HepG2 (cell line): Measurements from ENCODE around the gene TTC28. TPM values are rescaled to one million over a fixed set of nuclear protein-coding genes. Genes with fewer than 3 reads are reported as not detected.
"Not testable (repeated sequence)": the region's sequence is repeated elsewhere in the genome, so short reads cannot be mapped to it uniquely, and the experiment has no call there.

Source experiments
- ATAC-seq: fragments of 200-7000 bp; cut with Tn5 transposase; 3 replicates; pipeline ENCODE4 v1.9.1; 2020; ENCODE audit warnings: mild to moderate bottlenecking, moderate library complexity
- Bru-seq: library from RNA; stranded (reverse); fragments of 400-500 nt; gene quantifications from one replicate; lab custom pipeline; 2021; lab: Mats Ljungman, UMichigan
- BruChase-seq, 2 experiments: library from RNA; stranded (reverse); fragments of 400-500 nt; gene quantifications; one replicate each; lab custom pipeline; 2021; lab: Mats Ljungman, UMichigan
- BruUV-seq: library from RNA; stranded (reverse); fragments of 400-500 nt; replicated peaks from 2 replicates; lab custom pipeline; 2021; lab: Mats Ljungman, UMichigan
- CTCF ChIA-PET: fragments of 300-600 bp; formaldehyde crosslinking; extraction: SDS; loops from one replicate; lab custom pipeline; 2021; ENCODE audit warnings: low total read pairs, inconsistent platforms, low intra/inter-chr PET ratio; lab: Yijun Ruan, JAX
- POLR2A ChIA-PET: fragments of 350-600 bp; sonication (Branson Sonifier 250); formaldehyde crosslinking; loops from one replicate; lab custom pipeline; 2020; ENCODE audit warnings: antibody characterized with exemption, inconsistent platforms; lab: Yijun Ruan, JAX
- DNase-seq: peaks from one replicate; pipeline ENCODE4 v3.0.0-alpha.2; 2015; ENCODE audit warnings: low spot score
- FAIRE-seq: peaks from 3 replicates; lab custom pipeline; 2011; peaks lifted over from hg19 to GRCh38; lab: Jason Lieb, UNC
- H2AFZ ChIP-seq: one replicate; pipeline ENCODE4 v1.6.1; 2011; ENCODE audit warnings: low read length, inconsistent platforms
- H3K27ac ChIP-seq: fragments of 300-600 bp; 3 replicates; pipeline ENCODE4 v1.8.0; 2011; ENCODE audit warnings: mixed run types, mild to moderate bottlenecking, mixed read lengths, low read length, inconsistent platforms; ENCODE audit not compliant: insufficient read depth; ENCODE audit errors: extremely low read length
- H3K27me3 ChIP-seq, 2 experiments: fragments of 200-600 bp in 1 of 2; 2 replicates in 1 of 2; 3 replicates in 1 of 2; pipeline versions ENCODE4 v1.6.0 to v1.8.0; 2011; ENCODE audit warnings: low read length in 2 of 2, mild to moderate bottlenecking in 2 of 2, moderate library complexity in 2 of 2, inconsistent platforms in 1 of 2; ENCODE audit not compliant: insufficient read depth in 2 of 2, control insufficient read depth in 1 of 2
- H3K36me3 ChIP-seq, 2 experiments: fragments of 200-600 bp in 1 of 2; replicated peaks in 1 of 2; 2 replicates in 1 of 2; 3 replicates in 1 of 2; pipeline versions ENCODE4 v1.5.1 to v1.8.0; 2011; ENCODE audit warnings: low read length in 2 of 2, inconsistent platforms in 1 of 2; ENCODE audit not compliant: insufficient read depth in 2 of 2, control insufficient read depth in 1 of 2
- H3K4me1 ChIP-seq: 2 replicates; pipeline ENCODE4 v1.5.1; 2012; ENCODE audit warnings: low read length, inconsistent platforms; ENCODE audit not compliant: insufficient read depth
- H3K4me2 ChIP-seq: 2 replicates; pipeline ENCODE4 v1.6.0; 2011; ENCODE audit warnings: low read depth, low read length, inconsistent platforms
- H3K4me3 ChIP-seq, 3 experiments: fragments of 200-600 bp in 1 of 3; sonication (generic), shearing (Covaris generic) in 1 of 3; replicated peaks in 1 of 3; 2 replicates each; pipeline ENCODE4 v1.5.1; 2011 to 2016; ENCODE audit warnings: low read length in 3 of 3, inconsistent platforms in 2 of 3, low read depth in 2 of 3, mild to moderate bottlenecking in 2 of 3, control low read depth in 1 of 3, mixed read lengths in 1 of 3; ENCODE audit not compliant: insufficient read depth in 1 of 3
- H3K79me2 ChIP-seq: one replicate; pipeline ENCODE4 v1.6.1; 2011; ENCODE audit warnings: low read length, inconsistent platforms; ENCODE audit not compliant: insufficient read depth
- H3K9ac ChIP-seq: 2 replicates; pipeline ENCODE4 v1.6.0; 2011; ENCODE audit warnings: mild to moderate bottlenecking, low read depth, low read length, inconsistent platforms; ENCODE audit not compliant: insufficient read depth
- H3K9me3 ChIP-seq: 2 replicates; pipeline ENCODE4 v1.5.1; 2012; ENCODE audit warnings: mild to moderate bottlenecking, low read length
- H4K20me1 ChIP-seq: 2 replicates; pipeline ENCODE4 v1.6.0; 2011; ENCODE audit warnings: inconsistent platforms, mild to moderate bottlenecking, low read length, moderate library complexity; ENCODE audit not compliant: insufficient read depth
- ARNT2 ChIP-seq: sonication (generic); formaldehyde crosslinking; IDR thresholded peaks from 2 replicates; pipeline ENCODE4 v1.8.0; 2022; ENCODE audit warnings: mild to moderate bottlenecking, low read depth, missing genetic modification reagents, moderate library complexity
- ARNTL ChIP-seq: sonication (generic); formaldehyde crosslinking; IDR thresholded peaks from 2 replicates; pipeline ENCODE4 v1.4.0; 2020; ENCODE audit warnings: mild to moderate bottlenecking, missing genetic modification reagents
- BATF2 ChIP-seq: sonication (generic); formaldehyde crosslinking; IDR thresholded peaks from 2 replicates; pipeline ENCODE4 v1.8.0; 2022; ENCODE audit warnings: mild to moderate bottlenecking, missing genetic modification reagents, moderate library complexity
- HES4 ChIP-seq: sonication (generic); formaldehyde crosslinking; IDR thresholded peaks from 2 replicates; pipeline ENCODE4 v1.9.0; 2021; ENCODE audit warnings: mild to moderate bottlenecking, missing genetic modification reagents, borderline replicate concordance
- JDP2 ChIP-seq: sonication (generic); formaldehyde crosslinking; IDR thresholded peaks from 2 replicates; pipeline ENCODE4 v1.8.1; 2022; ENCODE audit warnings: missing genetic modification reagents, borderline replicate concordance
- JUNB ChIP-seq: sonication (generic); formaldehyde crosslinking; IDR thresholded peaks from 2 replicates; pipeline ENCODE4 v1.8.0; 2022; ENCODE audit warnings: missing genetic modification reagents, mild to moderate bottlenecking, borderline replicate concordance
- KLF6 ChIP-seq: IDR thresholded peaks from 2 replicates; pipeline ENCODE4 v1.8.0; 2016; ENCODE audit warnings: missing biosample characterization, missing genetic modification reagents
- REXO4 ChIP-seq: sonication (generic); formaldehyde crosslinking; IDR thresholded peaks from 2 replicates; pipeline ENCODE4 v1.8.0; 2022; ENCODE audit warnings: missing genetic modification reagents, mild to moderate bottlenecking, borderline replicate concordance
- RXRB ChIP-seq: IDR thresholded peaks from 2 replicates; pipeline ENCODE4 v1.6.1; 2016; ENCODE audit warnings: borderline replicate concordance, missing genetic modification reagents, missing compliant biosample characterization
- SIN3A ChIP-seq: IDR thresholded peaks from 2 replicates; pipeline ENCODE4 v1.6.1; 2011; ENCODE audit warnings: low read depth, mild to moderate bottlenecking, control low read depth, low read length, borderline replicate concordance
- SMAD9 ChIP-seq: sonication (generic); formaldehyde crosslinking; IDR thresholded peaks from 2 replicates; pipeline ENCODE4 v1.5.1; 2020; ENCODE audit warnings: mild to moderate bottlenecking, missing genetic modification reagents
- TBX2 ChIP-seq: sonication (generic); formaldehyde crosslinking; IDR thresholded peaks from 2 replicates; pipeline ENCODE4 v1.5.0; 2020; ENCODE audit warnings: missing genetic modification reagents, mild to moderate bottlenecking, borderline replicate concordance
- ZFY ChIP-seq: sonication (generic); formaldehyde crosslinking; IDR thresholded peaks from 2 replicates; pipeline ENCODE4 v1.4.0; 2020; ENCODE audit warnings: missing genetic modification reagents
- ZMYM3 ChIP-seq: sonication (generic); formaldehyde crosslinking; IDR thresholded peaks from 2 replicates; pipeline ENCODE4 v1.5.1; 2020; ENCODE audit warnings: mild to moderate bottlenecking, missing genetic modification reagents
- ZNF18 ChIP-seq: sonication (generic); formaldehyde crosslinking; IDR thresholded peaks from 2 replicates; pipeline ENCODE4 v1.8.0; 2022; ENCODE audit warnings: mild to moderate bottlenecking, missing genetic modification reagents; ENCODE audit not compliant: insufficient replicate concordance
- ZNF547 ChIP-seq: sonication (generic); formaldehyde crosslinking; IDR thresholded peaks from 2 replicates; pipeline ENCODE4 v1.5.1; 2020; ENCODE audit warnings: mild to moderate bottlenecking, missing genetic modification reagents
- WGBS: methylation state at CpG from one replicate; pipeline ENCODE4 v1.1.6; 2017; ENCODE audit warnings: low lambda C conversion rate; 5-methylcytosine and 5-hydroxymethylcytosine counted together
- in situ Hi-C: cut with HindIII; loops from 2 replicates; pipeline ENCODE4 v1.10.0; 2017; ENCODE audit warnings: low pct_unique_long_range_greater_than_20kb; ENCODE audit not compliant: extremely low pct_ligation_motif_present
- intact Hi-C: fragments of 100-400 bp; cut with micrococcal nuclease; formaldehyde crosslinking; loops from one replicate; pipeline ENCODE4 v1.10.0; 2022; ENCODE audit not compliant: unreplicated experiment
- long read RNA-seq, 2 experiments: library from RNA in 1 of 2; library from polyadenylated mRNA in 1 of 2; stranded (forward) in 1 of 2; unstranded in 1 of 2; transcript quantifications; one replicate each; pipeline ENCODE4 v2.0.0, GENCODE V29; 2019 to 2022
- polyA minus RNA-seq, 3 experiments: library from RNA; depleted of rRNA, polyadenylated mRNA; stranded (reverse); fragments of >200 nt; gene quantifications; 2 replicates each; pipeline ENCODE4 v1.2.3, GENCODE V29; 2011; ENCODE audit warnings: low replicate concordance in 1 of 3
- polyA plus RNA-seq, 8 experiments: library from polyadenylated mRNA; depleted of rRNA in 3 of 8; stranded (reverse) in 7 of 8; unstranded in 1 of 8; fragments of >200 nt; fragmentation: Illumina TruSeq in 4 of 8; extraction: Trizol in 4 of 8; gene quantifications; 2 replicates each; pipeline versions ENCODE4 v1.2.1 to v1.2.3, GENCODE V29; 2011 to 2016; ENCODE audit warnings: low read depth in 4 of 8, missing spikeins in 1 of 8, mixed read lengths in 1 of 8; ENCODE audit not compliant: insufficient read depth in 1 of 8
- total RNA-seq, 5 experiments: library from RNA; depleted of rRNA; stranded (reverse); fragments of >200 nt; fragmentation: Illumina TruSeq; extraction: Trizol; gene quantifications; 2 replicates each; pipeline ENCODE4 v1.2.3, GENCODE V29; 2016; ENCODE audit warnings: low read depth in 1 of 5

The TTC28 gene
- total RNA-seq (2016; rRNA removed; fragmentation: Illumina TruSeq; extraction: Trizol) (13.1 and 16.4 TPM in 2 replicates), polyA plus RNA-seq (2011; rRNA removed) (4.2 and 4.5 TPM in 2 replicates), polyA minus RNA-seq (2011; rRNA and poly(A)+ RNA removed; ENCODE audit: low replicate concordance) (18.9 and 19.2 TPM in 2 replicates), Bru-seq, nascent RNA (percentile 74 among the genes with signal in this experiment), BruChase-seq, experiment 1, labeled RNA remaining after a 6-hour chase (percentile 70 among the genes with signal in this experiment), BruChase-seq, experiment 2, labeled RNA remaining after a 2-hour chase (percentile 81 among the genes with signal in this experiment)
- 31.5 and 32.2 TPM in 2 replicates for total RNA-seq (2016; cell fraction: cytosol; rRNA removed; fragmentation: Illumina TruSeq; extraction: Trizol; ENCODE audit: low read depth)
- total RNA-seq (2016; cell fraction: insoluble cytoplasmic fraction; rRNA removed; fragmentation: Illumina TruSeq; extraction: Trizol), result 11.7 and 12.7 TPM in 2 replicates
- total RNA-seq (2016; cell fraction: membrane; rRNA removed; fragmentation: Illumina TruSeq; extraction: Trizol), result 7.8 and 12.4 TPM in 2 replicates
- 34.8 and 47.8 TPM in 2 replicates for total RNA-seq (2016; cell fraction: nucleus; rRNA removed; fragmentation: Illumina TruSeq; extraction: Trizol)
- polyA plus RNA-seq (2011; cell fraction: cytosol; rRNA removed), result 2.2 and 2.7 TPM in 2 replicates
- 20.3 and 20.6 TPM in 2 replicates for polyA plus RNA-seq (2011; cell fraction: nucleus; rRNA removed)
- polyA plus RNA-seq (2012), result 7.4 and 7.5 TPM in 2 replicates
- polyA plus RNA-seq (2016; cell fraction: cytosol; fragmentation: Illumina TruSeq; extraction: Trizol; ENCODE audit: low read depth), result 0.33 and 0.67 TPM in 2 replicates
- 4.1 and 4.8 TPM in 2 replicates for polyA plus RNA-seq (2016; cell fraction: insoluble cytoplasmic fraction; fragmentation: Illumina TruSeq; extraction: Trizol; ENCODE audit: low read depth)
- polyA plus RNA-seq (2016; cell fraction: membrane; fragmentation: Illumina TruSeq; extraction: Trizol; ENCODE audit: low read depth), result 0.81 and 0.99 TPM in 2 replicates
- polyA plus RNA-seq (2016; cell fraction: nucleus; fragmentation: Illumina TruSeq; extraction: Trizol; ENCODE audit: insufficient read depth, low read depth), result 8.8 and 13.0 TPM in 2 replicates
- polyA minus RNA-seq (2011; cell fraction: cytosol; rRNA and poly(A)+ RNA removed), result 6.9 and 9.4 TPM in 2 replicates
- polyA minus RNA-seq (2011; cell fraction: nucleus; rRNA and poly(A)+ RNA removed), result 77.6 and 87.9 TPM in 2 replicates
- long read RNA-seq, experiment 1, partial matches to known transcripts, result 1 of 5 reads
- long read RNA-seq, experiment 1, other reads (novel, unspliced or antisense), result 4 of 5 reads
- long read RNA-seq, experiment 2, partial matches to known transcripts, result 1 of 14 reads
- long read RNA-seq, experiment 2, other reads (novel, unspliced or antisense), result 13 of 14 reads

GRCh38 chr22:28679611-28680287 lies at the start of gene TTC28:
TTC28 (minus strand) TSS chr22:28679840; CDS start chr22:28679723, 117 bp downstream.
- ATAC-seq, FAIRE-seq, CTCF ChIA-PET, in situ Hi-C loops, H4K20me1 ChIP-seq, H3K27me3 ChIP-seq, intact Hi-C loops, H3K9me3 ChIP-seq, H3K36me3 ChIP-seq, BruUV-seq: not testable (repeated sequence)
- DNase-seq, result peak; percentile 55
- peak within 1 kb of the TSS; percentile 27 for H2AFZ ChIP-seq
- H3K79me2 ChIP-seq, result peaks cover 23% of the 10 kb centered on the region
- H3K9ac ChIP-seq, result peak within 1 kb of the TSS; percentile 83
- peak within 1 kb of the TSS; percentile 71 for H3K27ac ChIP-seq
- POLR2A ChIA-PET, result interaction anchor here (0.8 to 2.1 kb wide), 11 partner anchors 17 to 139 kb away, joined by 3 to 12 read pairs (median 4); partner anchors contain the start of genes CHEK2, HSCB and XBP1
- peak within 1 kb of the TSS; percentile 76 to 84 (median 84) for H3K4me3 ChIP-seq
- WGBS, result 5% methylated on average over 10 of the region's 101 CpGs
- peaks cover 23% of the 10 kb centered on the region for H3K4me1 ChIP-seq
- peak within 1 kb of the TSS; percentile 82 for H3K4me2 ChIP-seq
- TF ChIP-seq SIN3A, result 0 out of 2 replicates have a peak, but pooled peaks have one; percentile 11
- peak; percentile 54; the same call in 1 of the 2 replicates for TF ChIP-seq KLF6 (CRISPR knock-in tag)
- TF ChIP-seq JDP2 (CRISPR knock-in tag), result peak; percentile 45; the same call in 1 of the 2 replicates
- TF ChIP-seq JUNB (CRISPR knock-in tag), result peak; percentile 77
- TF ChIP-seq ZFY (CRISPR knock-in tag), result peak; percentile 72
- TF ChIP-seq ZNF18, result peak; percentile 35
- peak; percentile 78 for TF ChIP-seq SMAD9 (CRISPR knock-in tag)
- peak; percentile 95 for TF ChIP-seq ARNT2 (CRISPR knock-in tag)
- TF ChIP-seq ZNF547 (CRISPR knock-in tag), result peak; percentile 45; the same call in 1 of the 2 replicates
- peak; percentile 85 for TF ChIP-seq BATF2 (CRISPR knock-in tag)
- TF ChIP-seq TBX2 (CRISPR knock-in tag), result peak; percentile 67
- peak; percentile 76; the same call in 1 of the 2 replicates for TF ChIP-seq ZMYM3
- peak; percentile 49; the same call in 1 of the 2 replicates for TF ChIP-seq ARNTL (CRISPR knock-in tag)
- TF ChIP-seq REXO4 (CRISPR knock-in tag), result peak; percentile 67; the same call in 1 of the 2 replicates
- TF ChIP-seq RXRB, result 0 out of 2 replicates have a peak, but pooled peaks have one; percentile 16
- TF ChIP-seq HES4, result peak; percentile 84
